ENCODE measurements around the gene WASL. TPM values are rescaled to one million over a fixed set of nuclear protein-coding genes. Genes with fewer than 3 reads are reported as not detected.

The WASL gene
- total RNA-seq, 1 donor = 22.5 TPM

DNA sequence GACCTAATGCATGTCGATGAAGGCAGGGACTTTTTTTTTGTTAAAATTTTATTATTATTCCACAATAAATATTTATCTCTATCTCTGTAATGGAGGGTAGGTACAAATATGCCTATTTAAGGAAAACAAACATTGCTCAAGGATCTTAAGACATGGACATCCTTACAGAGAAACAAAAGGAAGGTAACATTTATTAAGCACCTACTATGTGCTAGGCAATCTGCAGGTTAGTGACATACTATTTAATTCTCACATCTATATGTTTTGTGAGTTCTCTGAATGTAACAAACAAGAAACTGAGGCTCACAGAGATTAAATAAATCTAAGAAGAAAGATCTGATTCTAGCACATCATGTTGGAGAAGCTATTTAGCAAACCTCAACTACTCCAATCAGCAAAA is 61.1 kb downstream of the WASL start:
- TF ChIP-seq, protein P1, sequence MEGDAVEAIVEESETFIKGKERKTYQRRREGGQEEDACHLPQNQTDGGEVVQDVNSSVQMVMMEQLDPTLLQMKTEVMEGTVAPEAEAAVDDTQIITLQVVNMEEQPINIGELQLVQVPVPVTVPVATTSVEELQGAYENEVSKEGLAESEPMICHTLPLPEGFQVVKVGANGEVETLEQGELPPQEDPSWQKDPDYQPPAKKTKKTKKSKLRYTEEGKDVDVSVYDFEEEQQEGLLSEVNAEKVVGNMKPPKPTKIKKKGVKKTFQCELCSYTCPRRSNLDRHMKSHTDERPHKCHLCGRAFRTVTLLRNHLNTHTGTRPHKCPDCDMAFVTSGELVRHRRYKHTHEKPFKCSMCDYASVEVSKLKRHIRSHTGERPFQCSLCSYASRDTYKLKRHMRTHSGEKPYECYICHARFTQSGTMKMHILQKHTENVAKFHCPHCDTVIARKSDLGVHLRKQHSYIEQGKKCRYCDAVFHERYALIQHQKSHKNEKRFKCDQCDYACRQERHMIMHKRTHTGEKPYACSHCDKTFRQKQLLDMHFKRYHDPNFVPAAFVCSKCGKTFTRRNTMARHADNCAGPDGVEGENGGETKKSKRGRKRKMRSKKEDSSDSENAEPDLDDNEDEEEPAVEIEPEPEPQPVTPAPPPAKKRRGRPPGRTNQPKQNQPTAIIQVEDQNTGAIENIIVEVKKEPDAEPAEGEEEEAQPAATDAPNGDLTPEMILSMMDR (IDR thresholded peaks at IDR 0.05; ENCODE audit: insufficient read depth, low read depth, low read length) = no peak
- no peak for DNase-seq (ENCODE audit: low read depth)
- H3K4me3 ChIP-seq (ENCODE audit: low read depth, low read length) = no peak overlapping the region

DNA sequence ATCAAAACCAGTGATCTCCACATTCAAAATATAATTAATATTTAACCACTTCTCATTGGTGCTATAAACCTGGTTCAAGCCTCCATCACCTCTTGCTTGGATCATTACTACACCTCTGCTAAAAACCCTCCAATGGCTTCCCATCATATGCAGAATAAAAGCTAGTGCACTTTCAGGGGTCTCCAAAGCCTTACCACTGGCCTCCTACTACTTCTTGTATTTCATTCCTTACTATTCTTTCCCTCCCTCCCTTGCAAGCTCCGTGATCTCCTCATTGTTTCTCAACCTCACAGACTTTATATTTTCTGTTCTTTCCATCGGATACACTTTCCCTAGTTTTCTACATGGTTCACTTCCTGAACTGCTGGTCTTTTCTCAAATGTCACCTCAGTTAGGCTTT is 61.6 kb downstream of the WASL start:
- no peak for DNase-seq (ENCODE audit: low read depth)
- TF ChIP-seq, protein P1 (IDR thresholded peaks at IDR 0.05; ENCODE audit: insufficient read depth, low read depth, low read length) = no peak
- no peak overlapping the region for H3K4me3 ChIP-seq (ENCODE audit: low read depth, low read length)

DNA sequence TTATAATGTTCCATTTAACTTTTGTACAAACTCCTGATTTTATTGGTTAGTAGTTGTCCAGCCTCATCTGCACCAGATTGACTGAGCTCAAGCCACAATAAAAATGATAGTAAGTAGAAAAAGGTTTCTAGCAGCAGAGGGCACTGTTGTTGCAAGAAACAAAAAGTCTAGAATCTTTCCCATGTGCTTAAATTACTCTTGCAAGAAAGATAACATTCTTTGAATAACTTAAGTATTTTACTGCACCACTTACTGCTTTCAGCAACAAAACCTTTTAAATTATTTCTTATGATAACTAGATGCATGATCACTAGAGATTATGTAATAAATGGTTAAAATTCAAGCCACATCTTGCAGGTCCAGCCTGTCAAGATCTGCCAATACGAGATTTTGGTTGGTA is 66.1 kb downstream of the WASL start:
- TF ChIP-seq, protein P1 (IDR thresholded peaks at IDR 0.05; ENCODE audit: insufficient read depth, low read depth, low read length) = peak; percentile 59
- H3K4me3 ChIP-seq (ENCODE audit: low read depth, low read length) = no peak overlapping the region
- peak; percentile 76 for DNase-seq (ENCODE audit: low read depth)

DNA sequence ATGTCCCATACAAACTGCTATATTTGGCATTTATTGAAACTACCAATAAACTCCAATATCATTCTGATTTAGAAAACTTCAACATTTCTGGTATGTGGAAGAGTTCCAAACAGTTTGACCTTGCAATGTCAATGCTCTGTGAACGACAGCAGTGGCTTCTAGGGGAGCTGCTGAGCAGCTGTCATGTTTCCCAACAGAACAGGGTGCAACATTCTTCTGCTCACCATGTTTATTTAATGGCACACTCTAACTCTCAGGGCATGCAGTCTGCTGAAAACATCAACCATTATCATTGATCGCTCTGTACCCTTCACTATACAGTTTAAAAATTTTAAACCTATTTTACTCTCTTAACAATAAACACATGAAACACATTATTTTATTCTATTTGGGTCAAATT is 67.2 kb downstream of the WASL start:
- TF ChIP-seq, protein P1 (IDR thresholded peaks at IDR 0.05; ENCODE audit: insufficient read depth, low read depth, low read length) = no peak
- no peak for DNase-seq (ENCODE audit: low read depth)
- no peak overlapping the region for H3K4me3 ChIP-seq (ENCODE audit: low read depth, low read length)

DNA sequence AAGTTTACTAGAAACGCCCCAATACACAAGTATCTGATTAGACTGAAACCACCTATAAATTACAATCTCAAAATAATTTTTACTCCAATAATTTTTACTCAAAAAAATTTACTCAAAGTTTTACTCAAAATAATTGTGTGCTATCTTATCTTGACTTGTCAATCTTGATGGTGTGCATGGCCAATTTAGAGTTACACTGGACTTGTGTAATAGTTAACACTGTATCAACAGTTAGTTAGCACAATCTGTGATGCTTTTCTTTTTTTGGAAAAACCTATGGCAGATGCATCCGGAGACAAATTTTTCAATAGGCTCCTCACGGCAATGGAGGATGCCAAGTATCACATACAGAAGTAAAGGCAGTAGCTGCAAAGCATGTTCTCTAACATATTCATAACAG is 68.2 kb downstream of the WASL start:
- H3K4me3 ChIP-seq (ENCODE audit: low read depth, low read length) = no peak overlapping the region
- TF ChIP-seq, protein P1 (IDR thresholded peaks at IDR 0.05; ENCODE audit: insufficient read depth, low read depth, low read length) = no peak
- no peak for DNase-seq (ENCODE audit: low read depth)

DNA sequence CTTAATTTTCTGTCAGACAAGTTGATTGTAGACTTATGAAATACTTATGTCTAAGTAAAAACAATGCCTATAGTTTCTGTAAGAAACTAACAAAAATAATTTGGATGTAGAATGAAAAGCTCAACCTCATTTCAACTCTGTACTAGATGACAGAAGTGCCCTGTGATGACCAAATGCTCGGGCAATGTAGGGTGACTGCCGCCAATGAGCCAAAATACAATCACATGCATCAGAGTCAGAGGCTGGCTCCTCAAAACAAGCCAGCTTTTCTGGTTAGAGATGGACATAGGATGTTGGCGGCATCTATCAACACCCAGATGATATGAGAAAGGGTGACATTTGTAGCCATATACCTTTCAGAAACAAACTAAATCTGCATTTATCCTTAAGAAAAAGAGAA is 69.2 kb downstream of the WASL start:
- TF ChIP-seq, protein P1 (IDR thresholded peaks at IDR 0.05; ENCODE audit: insufficient read depth, low read depth, low read length) = no peak
- DNase-seq (ENCODE audit: low read depth) = no peak

DNA sequence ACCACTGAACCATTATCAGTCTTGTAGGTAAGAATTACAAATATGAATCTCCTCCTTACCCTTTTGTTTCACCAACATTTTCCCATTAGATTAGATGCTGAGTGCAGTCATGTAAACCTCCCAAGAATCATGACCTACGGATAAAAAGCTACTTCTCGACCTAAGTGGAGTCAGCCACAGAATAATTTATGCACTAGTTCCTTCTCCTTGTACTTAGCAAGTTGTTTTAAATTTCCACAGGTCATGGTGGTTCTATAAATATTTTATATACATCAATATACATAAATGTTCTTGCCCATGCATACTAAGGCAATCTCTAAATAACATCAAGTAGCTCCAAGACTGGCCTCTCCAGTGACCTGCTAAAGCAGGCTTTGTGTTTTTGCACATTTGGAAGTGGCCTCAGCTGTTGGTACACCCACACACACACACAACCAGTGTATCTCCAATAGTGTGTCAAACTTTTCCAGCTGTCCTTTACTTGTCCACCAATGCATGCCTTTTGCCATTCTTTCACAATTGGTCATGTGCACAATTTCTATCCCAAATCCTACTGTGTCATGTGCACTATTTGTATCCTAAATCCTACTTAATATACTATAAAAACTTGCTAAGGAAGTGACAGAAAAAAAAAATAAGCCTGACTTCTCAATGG is 71.6 kb downstream of the WASL start:
- TF ChIP-seq, protein P1 (IDR thresholded peaks at IDR 0.05; ENCODE audit: insufficient read depth, low read depth, low read length) = no peak
- no peak for DNase-seq (ENCODE audit: low read depth)

More for the DNA sequence above, 69.2 kb downstream of the WASL start:
- no peak overlapping the region for H3K4me3 ChIP-seq (ENCODE audit: low read depth, low read length)

More for the DNA sequence above, 71.6 kb downstream of the WASL start:
- H3K4me3 ChIP-seq (ENCODE audit: low read depth, low read length) = no peak overlapping the region

All from fibroblast of villous mesenchyme (primary cell).